ENCODE results near the gene XRRA1. TPM values are rescaled to one million over a fixed set of nuclear protein-coding genes. Genes with fewer than 3 reads are reported as not detected.
"Not testable (repeated sequence)": the region's sequence is repeated elsewhere in the genome, so short reads cannot be mapped to it uniquely, and the experiment has no call there.

Gene XRRA1
- polyA plus RNA-seq, 3 donors, result 1.2 to 3.6 (median 3.5) TPM

- H3K27ac ChIP-seq (ENCODE audit: low read depth in 1 of 2, low read length in 2 of 2), result no peak overlapping the region
- Mint-ChIP-seq H3K9me3 (no peaks in the 10 kb centered on the region), H3K36me3 (peaks cover 66 to 88% of the 10 kb centered on the region in 2 donors), H3K4me3 (no peak overlapping the region), H3K27ac (no peak overlapping the region), H3K4me1 (no peaks in the 10 kb centered on the region), H3K27me3 (ENCODE audit: low read depth in 3 of 3) (no peaks in the 10 kb centered on the region)
- no peak for DNase-seq
- peaks cover 31% of the 10 kb centered on the region for H4K20me1 ChIP-seq (ENCODE audit: insufficient read depth, low read length)
- H3K4me2 ChIP-seq (replicated peaks; ENCODE audit: extremely low read depth, low read length, poor library complexity, severe bottlenecking), result no peak overlapping the region
- no peak overlapping the region for H3K9ac ChIP-seq (ENCODE audit: insufficient read depth, low read length, poor library complexity, severe bottlenecking)
- no peak overlapping the region for H3K4me3 ChIP-seq (replicated peaks in 1 of 3; ENCODE audit: low read depth in 2 of 3, low read length in 3 of 3)
- no peaks in the 10 kb centered on the region for H3K9me3 ChIP-seq (replicated peaks in 1 of 2; ENCODE audit: control insufficient read depth in 1 of 2, insufficient read depth in 1 of 2, low read length in 2 of 2)
- H2AFZ ChIP-seq (ENCODE audit: insufficient read depth, low read depth, low read length, poor library complexity, severe bottlenecking), result no peak overlapping the region
- WGBS (ENCODE audit: insufficient coverage), result no CpG with 5 or more reads among the region's 1 CpG
- H3K36me3 ChIP-seq (replicated peaks in 1 of 2; ENCODE audit: control insufficient read depth in 1 of 2, insufficient read depth in 2 of 2, low read length in 2 of 2), result peaks cover 88 to 98% of the 10 kb centered on the region in 2 donors
- H3K79me2 ChIP-seq (ENCODE audit: insufficient read depth, low read length), result peaks cover 25% of the 10 kb centered on the region
- TF ChIP-seq CTCF (IDR thresholded peaks at IDR 0.05), result no peak
- H3K4me1 ChIP-seq (ENCODE audit: control insufficient read depth in 1 of 2, insufficient read depth in 2 of 2, low read length in 2 of 2), result no peaks in the 10 kb centered on the region
- intact Hi-C loops (cut with micrococcal nuclease), result no loop called here
- H3K27me3 ChIP-seq (ENCODE audit: control insufficient read depth in 2 of 2, insufficient read depth in 2 of 2, low read length in 2 of 2), result no peaks in the 10 kb centered on the region
These were observed 22.0 kb upstream of the XRRA1 start for GRCh38 chr11:74970852-74971395.

GRCh38 chr11:74966651-74967050 is 17.8 kb upstream of the XRRA1 start:
- intact Hi-C loops (cut with micrococcal nuclease), result no loop called here
- no peak overlapping the region for H3K4me3 Mint-ChIP-seq
- no peak overlapping the region for H3K27ac ChIP-seq (ENCODE audit: low read depth in 1 of 2, low read length in 2 of 2)
- no peak for TF ChIP-seq CTCF (IDR thresholded peaks at IDR 0.05)
- H3K27ac Mint-ChIP-seq, result peak overlapping the region in 1 of 7 donors; percentile 26
- H3K9ac ChIP-seq (ENCODE audit: insufficient read depth, low read length, poor library complexity, severe bottlenecking), result no peak overlapping the region
- H4K20me1 ChIP-seq (ENCODE audit: insufficient read depth, low read length), result peaks cover 49% of the 10 kb centered on the region
- peaks cover 13% of the 10 kb centered on the region for H3K4me1 Mint-ChIP-seq
- no peak overlapping the region for H2AFZ ChIP-seq (ENCODE audit: insufficient read depth, low read depth, low read length, poor library complexity, severe bottlenecking)
- H3K27me3 Mint-ChIP-seq (ENCODE audit: low read depth in 3 of 3), result no peaks in the 10 kb centered on the region
- no peak overlapping the region for H3K4me2 ChIP-seq (replicated peaks; ENCODE audit: extremely low read depth, low read length, poor library complexity, severe bottlenecking)
- H3K4me1 ChIP-seq (ENCODE audit: control insufficient read depth in 1 of 2, insufficient read depth in 2 of 2, low read length in 2 of 2), result no peaks in the 10 kb centered on the region
- no peaks in the 10 kb centered on the region for H3K9me3 Mint-ChIP-seq
- WGBS (ENCODE audit: insufficient coverage), result 96% methylated on average over 5 of the region's 5 CpGs
- no peaks in the 10 kb centered on the region for H3K27me3 ChIP-seq (ENCODE audit: control insufficient read depth in 2 of 2, insufficient read depth in 2 of 2, low read length in 2 of 2)
- no peak overlapping the region for H3K4me3 ChIP-seq (replicated peaks in 1 of 3; ENCODE audit: low read depth in 2 of 3, low read length in 3 of 3)
- H3K36me3 Mint-ChIP-seq, result peaks cover 48 to 70% of the 10 kb centered on the region in 2 donors
- peaks cover 52% of the 10 kb centered on the region for H3K79me2 ChIP-seq (ENCODE audit: insufficient read depth, low read length)
- no peaks in the 10 kb centered on the region for H3K9me3 ChIP-seq (replicated peaks in 1 of 2; ENCODE audit: control insufficient read depth in 1 of 2, insufficient read depth in 1 of 2, low read length in 2 of 2)
- DNase-seq, result no peak
- H3K36me3 ChIP-seq (replicated peaks in 1 of 2; ENCODE audit: control insufficient read depth in 1 of 2, insufficient read depth in 2 of 2, low read length in 2 of 2), result peaks cover 61 to 85% of the 10 kb centered on the region in 2 donors

GRCh38 chr11:74960128-74960527 is 11.2 kb upstream of the XRRA1 start:
- H4K20me1 ChIP-seq (ENCODE audit: insufficient read depth, low read length), result peaks cover 97% of the 10 kb centered on the region

More at GRCh38 chr11:74960128-74960527, 11.2 kb upstream of the XRRA1 start:
- Mint-ChIP-seq H3K4me1 (peaks cover 38% of the 10 kb centered on the region), H3K27ac (peak overlapping the region in 2 of 7 donors; percentile 1 to 5), H3K36me3 (peaks cover 40 to 49% of the 10 kb centered on the region in 2 donors)
- H3K4me3 ChIP-seq (replicated peaks in 1 of 3; ENCODE audit: low read depth in 2 of 3, low read length in 3 of 3); H3K27ac ChIP-seq (ENCODE audit: low read depth in 1 of 2, low read length in 2 of 2); H3K9me3 ChIP-seq (replicated peaks in 1 of 2; ENCODE audit: control insufficient read depth in 1 of 2, insufficient read depth in 1 of 2, low read length in 2 of 2); DNase-seq; H3K4me1 ChIP-seq (ENCODE audit: control insufficient read depth in 1 of 2, insufficient read depth in 2 of 2, low read length in 2 of 2); H3K27me3 ChIP-seq (ENCODE audit: control insufficient read depth in 2 of 2, insufficient read depth in 2 of 2, low read length in 2 of 2); H3K27me3 Mint-ChIP-seq (ENCODE audit: low read depth in 3 of 3); H3K4me2 ChIP-seq (replicated peaks; ENCODE audit: extremely low read depth, low read length, poor library complexity, severe bottlenecking); intact Hi-C loops (cut with micrococcal nuclease); H3K9me3 Mint-ChIP-seq; H3K4me3 Mint-ChIP-seq; H3K9ac ChIP-seq (ENCODE audit: insufficient read depth, low read length, poor library complexity, severe bottlenecking); H2AFZ ChIP-seq (ENCODE audit: insufficient read depth, low read depth, low read length, poor library complexity, severe bottlenecking): not testable (repeated sequence)
- WGBS (ENCODE audit: insufficient coverage), result 91% methylated on average over 6 of the region's 6 CpGs
- peaks cover 29 to 70% of the 10 kb centered on the region in 2 donors for H3K36me3 ChIP-seq (replicated peaks in 1 of 2; ENCODE audit: control insufficient read depth in 1 of 2, insufficient read depth in 2 of 2, low read length in 2 of 2)
- H3K79me2 ChIP-seq (ENCODE audit: insufficient read depth, low read length), result peaks cover 95% of the 10 kb centered on the region
